Panc1 (cell line): ENCODE results near the gene SRRT. TPM values are rescaled to one million over a fixed set of nuclear protein-coding genes. Genes with fewer than 3 reads are reported as not detected.
A peak's percentile ranks its signal among the peaks of the same experiment; 100 is the strongest.

Experiments used
- ATAC-seq: fragments of 200-7000 bp; cut with Tn5 transposase; 2 replicates; pipeline ENCODE4 v1.9.1; 2020; ENCODE audit warnings: mild to moderate bottlenecking, moderate library complexity
- BruUV-seq: library from RNA; stranded (reverse); fragments of 400-500 nt; replicated peaks from 2 replicates; lab custom pipeline; 2021; lab: Mats Ljungman, UMichigan
- CTCF ChIA-PET: fragments of 300-600 bp; sonication (Branson Sonifier 250); formaldehyde crosslinking; loops from one replicate; lab custom pipeline; 2022; ENCODE audit warnings: antibody characterized with exemption; lab: Charles Lee
- POLR2A ChIA-PET: fragments of 300-600 bp; sonication (Branson Sonifier 250); formaldehyde crosslinking; loops from one replicate; lab custom pipeline; 2022; ENCODE audit warnings: antibody characterized with exemption; lab: Charles Lee
- DNase-seq: peaks from one replicate; pipeline ENCODE4 v3.0.0-alpha.2; 2010; ENCODE audit warnings: low read depth, low spot score
- H3K27ac ChIP-seq: 2 replicates; pipeline ENCODE4 v1.5.1; 2011; ENCODE audit warnings: mild to moderate bottlenecking, low read length, inconsistent platforms
- H3K27me3 ChIP-seq: fragments of 200-500 bp; sonication (Bioruptor generic); 2 replicates; pipeline ENCODE4 v1.6.0; 2014; ENCODE audit warnings: low read length, inconsistent platforms; ENCODE audit not compliant: control insufficient read depth, insufficient read depth
- H3K36me3 ChIP-seq: fragments of 200-500 bp; sonication (Bioruptor generic); 2 replicates; pipeline ENCODE4 v1.5.1; 2014; ENCODE audit warnings: inconsistent platforms, mild to moderate bottlenecking, low read length, moderate library complexity; ENCODE audit not compliant: control insufficient read depth, insufficient read depth
- H3K4me1 ChIP-seq: 2 replicates; pipeline ENCODE4 v1.5.1; 2011; ENCODE audit warnings: inconsistent platforms, mild to moderate bottlenecking, low read length, moderate library complexity; ENCODE audit not compliant: control insufficient read depth, insufficient read depth
- H3K4me3 ChIP-seq, 2 experiments: 2 replicates each; pipeline ENCODE4 v1.5.1; 2011 to 2012; ENCODE audit warnings: low read depth in 2 of 2, low read length in 2 of 2, mild to moderate bottlenecking in 2 of 2, inconsistent platforms in 1 of 2, moderate library complexity in 1 of 2
- H3K9me3 ChIP-seq: fragments of 200-500 bp; sonication (Bioruptor generic); 2 replicates; pipeline ENCODE4 v1.5.1; 2014; ENCODE audit warnings: low read depth, mild to moderate bottlenecking, inconsistent platforms, low read length, moderate library complexity; ENCODE audit not compliant: control insufficient read depth, insufficient read depth
- POLR2AphosphoS5 ChIP-seq: IDR thresholded peaks from 2 replicates; pipeline ENCODE4 v1.6.1; 2012; ENCODE audit warnings: mild to moderate bottlenecking, low read depth, low read length, moderate library complexity
- SIN3A ChIP-seq: IDR thresholded peaks from 2 replicates; pipeline ENCODE4 v1.6.1; 2012; ENCODE audit warnings: low read depth, mild to moderate bottlenecking, low read length, moderate library complexity, borderline replicate concordance; ENCODE audit not compliant: insufficient read depth
- TCF7L2 ChIP-seq: IDR thresholded peaks from 2 replicates; pipeline ENCODE4 v1.6.1; 2011; ENCODE audit warnings: mild to moderate bottlenecking, low read depth, low read length, inconsistent platforms
- in situ Hi-C: cut with HindIII; loops from 2 replicates; pipeline ENCODE4 v1.10.0; 2016; ENCODE audit warnings: low sequenced_read_pairs, low pct_unique_long_range_greater_than_20kb
- intact Hi-C: fragments of 100-400 bp; cut with micrococcal nuclease; formaldehyde crosslinking; loops from one replicate; pipeline ENCODE4 v1.10.0; 2022; ENCODE audit not compliant: unreplicated experiment
- total RNA-seq: library from RNA; stranded (reverse); gene quantifications from one replicate; pipeline ENCODE4 v1.2.1, GENCODE V29; 2021; ENCODE audit not compliant: unreplicated experiment
- TF ChIP-seq, protein P1 (sequence below), 2 experiments: IDR thresholded peaks; 2 replicates each; pipeline ENCODE4 v1.6.1; 2011 to 2012; ENCODE audit warnings: low read depth in 2 of 2, control low read depth in 1 of 2, low read length in 1 of 2, mild to moderate bottlenecking in 1 of 2, moderate library complexity in 1 of 2; ENCODE audit not compliant: insufficient read depth in 1 of 2
- TF ChIP-seq, protein P2 (sequence below): fragments of 450-650 bp; IDR thresholded peaks from 2 replicates; pipeline ENCODE4 v1.5.1; 2017; ENCODE audit warnings: mild to moderate bottlenecking

The SRRT gene
- total RNA-seq, 1 experiment from 2014 or later: 248 TPM

DNA sequence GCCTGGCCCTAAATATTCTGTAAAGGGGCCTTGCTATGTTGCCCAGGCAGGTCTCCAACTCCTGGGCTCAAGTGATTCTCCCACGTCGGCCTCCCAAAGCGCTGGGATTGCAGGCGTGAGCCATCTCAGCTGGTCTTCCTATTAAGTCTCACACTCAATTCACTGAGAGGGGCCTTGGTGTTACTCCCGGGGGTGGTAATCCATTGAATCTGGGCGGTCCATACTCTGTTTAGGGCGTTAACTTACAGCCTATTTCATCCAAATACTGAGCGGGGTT is 665 bp upstream of the SRRT start:
- Histone ChIP-seq H3K9me3 (no peaks in the 10 kb centered on the region), H3K4me3 (peak overlapping the region; percentile 86 to 98), H3K36me3 (no peaks in the 10 kb centered on the region; the same call in none of the 2 replicates), H3K27me3 (no peaks in the 10 kb centered on the region), H3K27ac (peak overlapping the region; percentile 98), H3K4me1 (peaks cover 8% of the 10 kb centered on the region)
- POLR2A ChIA-PET: no interaction called here
- no TSS peak for BruUV-seq
- in situ Hi-C loops (no loop called here), intact Hi-C loops (no loop called here)
- peak; percentile 7 for ATAC-seq
- TF ChIP-seq POLR2AphosphoS5: no peak
- TF ChIP-seq TCF7L2: no peak
- TF ChIP-seq SIN3A: no peak
- TF ChIP-seq, protein P1, sequence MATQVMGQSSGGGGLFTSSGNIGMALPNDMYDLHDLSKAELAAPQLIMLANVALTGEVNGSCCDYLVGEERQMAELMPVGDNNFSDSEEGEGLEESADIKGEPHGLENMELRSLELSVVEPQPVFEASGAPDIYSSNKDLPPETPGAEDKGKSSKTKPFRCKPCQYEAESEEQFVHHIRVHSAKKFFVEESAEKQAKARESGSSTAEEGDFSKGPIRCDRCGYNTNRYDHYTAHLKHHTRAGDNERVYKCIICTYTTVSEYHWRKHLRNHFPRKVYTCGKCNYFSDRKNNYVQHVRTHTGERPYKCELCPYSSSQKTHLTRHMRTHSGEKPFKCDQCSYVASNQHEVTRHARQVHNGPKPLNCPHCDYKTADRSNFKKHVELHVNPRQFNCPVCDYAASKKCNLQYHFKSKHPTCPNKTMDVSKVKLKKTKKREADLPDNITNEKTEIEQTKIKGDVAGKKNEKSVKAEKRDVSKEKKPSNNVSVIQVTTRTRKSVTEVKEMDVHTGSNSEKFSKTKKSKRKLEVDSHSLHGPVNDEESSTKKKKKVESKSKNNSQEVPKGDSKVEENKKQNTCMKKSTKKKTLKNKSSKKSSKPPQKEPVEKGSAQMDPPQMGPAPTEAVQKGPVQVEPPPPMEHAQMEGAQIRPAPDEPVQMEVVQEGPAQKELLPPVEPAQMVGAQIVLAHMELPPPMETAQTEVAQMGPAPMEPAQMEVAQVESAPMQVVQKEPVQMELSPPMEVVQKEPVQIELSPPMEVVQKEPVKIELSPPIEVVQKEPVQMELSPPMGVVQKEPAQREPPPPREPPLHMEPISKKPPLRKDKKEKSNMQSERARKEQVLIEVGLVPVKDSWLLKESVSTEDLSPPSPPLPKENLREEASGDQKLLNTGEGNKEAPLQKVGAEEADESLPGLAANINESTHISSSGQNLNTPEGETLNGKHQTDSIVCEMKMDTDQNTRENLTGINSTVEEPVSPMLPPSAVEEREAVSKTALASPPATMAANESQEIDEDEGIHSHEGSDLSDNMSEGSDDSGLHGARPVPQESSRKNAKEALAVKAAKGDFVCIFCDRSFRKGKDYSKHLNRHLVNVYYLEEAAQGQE (IDR thresholded peaks at IDR 0.05; ENCODE audit: insufficient read depth in 1 of 2, low read depth in 2 of 2, low read length in 1 of 2): no peak
- TF ChIP-seq, protein P2, sequence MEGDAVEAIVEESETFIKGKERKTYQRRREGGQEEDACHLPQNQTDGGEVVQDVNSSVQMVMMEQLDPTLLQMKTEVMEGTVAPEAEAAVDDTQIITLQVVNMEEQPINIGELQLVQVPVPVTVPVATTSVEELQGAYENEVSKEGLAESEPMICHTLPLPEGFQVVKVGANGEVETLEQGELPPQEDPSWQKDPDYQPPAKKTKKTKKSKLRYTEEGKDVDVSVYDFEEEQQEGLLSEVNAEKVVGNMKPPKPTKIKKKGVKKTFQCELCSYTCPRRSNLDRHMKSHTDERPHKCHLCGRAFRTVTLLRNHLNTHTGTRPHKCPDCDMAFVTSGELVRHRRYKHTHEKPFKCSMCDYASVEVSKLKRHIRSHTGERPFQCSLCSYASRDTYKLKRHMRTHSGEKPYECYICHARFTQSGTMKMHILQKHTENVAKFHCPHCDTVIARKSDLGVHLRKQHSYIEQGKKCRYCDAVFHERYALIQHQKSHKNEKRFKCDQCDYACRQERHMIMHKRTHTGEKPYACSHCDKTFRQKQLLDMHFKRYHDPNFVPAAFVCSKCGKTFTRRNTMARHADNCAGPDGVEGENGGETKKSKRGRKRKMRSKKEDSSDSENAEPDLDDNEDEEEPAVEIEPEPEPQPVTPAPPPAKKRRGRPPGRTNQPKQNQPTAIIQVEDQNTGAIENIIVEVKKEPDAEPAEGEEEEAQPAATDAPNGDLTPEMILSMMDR: no peak
- CTCF ChIA-PET: no interaction called here
- no peak for DNase-seq

DNA sequence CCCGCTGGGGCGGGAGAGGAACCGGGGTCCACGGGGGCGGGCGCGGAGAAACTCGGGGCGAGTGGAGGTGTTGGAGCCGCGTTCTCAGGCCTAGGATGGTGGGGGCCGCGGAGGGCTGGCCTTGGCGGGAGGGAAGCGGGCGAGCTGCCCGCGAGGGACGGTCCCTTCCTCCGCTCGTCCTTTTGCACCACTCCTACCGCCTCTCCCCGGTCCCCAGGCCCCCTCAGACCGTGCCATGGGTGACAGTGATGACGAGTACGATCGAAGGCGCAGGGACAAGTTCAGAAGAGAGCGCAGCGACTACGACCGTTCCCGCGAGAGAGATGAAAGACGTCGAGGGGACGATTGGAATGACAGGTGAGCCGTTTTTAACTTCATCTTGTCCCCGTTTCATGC is 451 bp downstream of the SRRT start:
- H3K4me3 ChIP-seq: peak overlapping the region; percentile 86 to 98
- DNase-seq (no peak), ATAC-seq (peak; percentile 50)
- peaks cover 8% of the 10 kb centered on the region for H3K4me1 ChIP-seq
- no peaks in the 10 kb centered on the region for H3K27me3 ChIP-seq
- no peaks in the 10 kb centered on the region; the same call in none of the 2 replicates for H3K36me3 ChIP-seq
- H3K9me3 ChIP-seq: no peaks in the 10 kb centered on the region
- H3K27ac ChIP-seq: peak overlapping the region; percentile 98
- CTCF ChIA-PET: interaction anchor here (0.6 kb wide), 1 partner anchor 92 kb away, joined by 4 read pairs; no protein-coding TSS in a partner anchor
- POLR2A ChIA-PET: interaction anchor here (0.6 to 1.1 kb wide), 9 partner anchors 12 to 697 kb away, joined by 3 to 10 read pairs (median 8); partner anchors contain the start of gene UFSP1
- BruUV-seq: no TSS peak
- in situ Hi-C loops: no loop called here
- intact Hi-C loops: no loop called here
- TF ChIP-seq, protein P2: no peak
- no peak for TF ChIP-seq POLR2AphosphoS5
- TF ChIP-seq TCF7L2: no peak
- no peak for TF ChIP-seq SIN3A
- TF ChIP-seq, protein P1 (IDR thresholded peaks at IDR 0.05; ENCODE audit: insufficient read depth in 1 of 2, low read depth in 2 of 2, low read length in 1 of 2): no peak
